Measurements from ENCODE around the gene C10orf67. TPM values are rescaled to one million over a fixed set of nuclear protein-coding genes. Genes with fewer than 3 reads are reported as not detected.

C10orf67 gene
- total RNA-seq, 4 donors from 2014 or later = 0.09 TPM; not detected in 3

GRCh38 chr10:23171232-23171876, 173.2 kb downstream of the C10orf67 start:
- peaks cover 43 to 55% (median 51%) of the 10 kb centered on the region in 3 donors for H3K27me3 ChIP-seq
- H3K36me3 ChIP-seq = no peaks in the 10 kb centered on the region
- H3K9me3 ChIP-seq = no peaks in the 10 kb centered on the region
- H3K27ac ChIP-seq = no peak overlapping the region
- H3K4me3 ChIP-seq = no peak overlapping the region
- TF ChIP-seq POLR2A (IDR thresholded peaks at IDR 0.05) (no peak), CTCF (IDR thresholded peaks at IDR 0.05 in 4 of 5, conservative IDR thresholded peaks at IDR 0.05 in 1 of 5) (no peak)
- in situ Hi-C loops (cut with MboI; ENCODE audit: low sequenced_read_pairs in 4 of 4) = loop anchor here in 1 of 4 donors (25.0 kb wide), 1 partner anchor 1391 kb away; no protein-coding TSS in a partner anchor
- H3K4me1 ChIP-seq = peaks cover 0 to 17% of the 10 kb centered on the region in 2 donors
- intact Hi-C loops (cut with DNase I; ENCODE audit: low total_unique reads) = no loop called here
- ATAC-seq (no peak), DNase-seq (no peak)

GRCh38 chr10:23158370-23158769, 186.2 kb downstream of the C10orf67 start:
- intact Hi-C loops (cut with DNase I; ENCODE audit: low total_unique reads) (loop anchor here (2.0 kb wide), 1 partner anchor 544 kb away; no protein-coding TSS in a partner anchor), in situ Hi-C loops (cut with MboI; ENCODE audit: low sequenced_read_pairs in 4 of 4) (loop anchor here in 1 of 4 donors (25.0 kb wide), 1 partner anchor 1404 kb away; no protein-coding TSS in a partner anchor)
- TF ChIP-seq CTCF (IDR thresholded peaks at IDR 0.05 in 4 of 5, conservative IDR thresholded peaks at IDR 0.05 in 1 of 5) (peak; percentile 31 to 77 (median 61)), POLR2A (IDR thresholded peaks at IDR 0.05) (no peak)
- H3K27ac ChIP-seq = no peak overlapping the region
- H3K4me1 ChIP-seq = no peaks in the 10 kb centered on the region
- H3K27me3 ChIP-seq = peaks cover 0 to 5% (median 0%) of the 10 kb centered on the region in 3 donors
- ATAC-seq = peak; percentile 50 to 60
- H3K9me3 ChIP-seq = no peaks in the 10 kb centered on the region
- H3K4me3 ChIP-seq = no peak overlapping the region
- no peaks in the 10 kb centered on the region for H3K36me3 ChIP-seq
- DNase-seq = no peak

- ATAC-seq (no peak), DNase-seq (no peak)
- Histone ChIP-seq H3K27ac (no peak overlapping the region), H3K4me3 (no peak overlapping the region), H3K27me3 (peaks cover 0 to 5% (median 0%) of the 10 kb centered on the region in 3 donors), H3K9me3 (no peaks in the 10 kb centered on the region), H3K36me3 (no peaks in the 10 kb centered on the region), H3K4me1 (no peaks in the 10 kb centered on the region)
- TF ChIP-seq POLR2A (IDR thresholded peaks at IDR 0.05) = no peak
- in situ Hi-C loops (cut with MboI; ENCODE audit: low sequenced_read_pairs in 4 of 4) (loop anchor here in 1 of 4 donors (25.0 kb wide), 1 partner anchor 1404 kb away; no protein-coding TSS in a partner anchor), intact Hi-C loops (cut with DNase I; ENCODE audit: low total_unique reads) (loop anchor here (2.0 kb wide), 1 partner anchor 545 kb away; no protein-coding TSS in a partner anchor)
These were observed 186.8 kb downstream of the C10orf67 start for GRCh38 chr10:23157691-23158369.

- in situ Hi-C loops (cut with MboI; ENCODE audit: low sequenced_read_pairs in 4 of 4) (loop anchor here in 1 of 4 donors (25.0 kb wide), 1 partner anchor 1405 kb away; no protein-coding TSS in a partner anchor), intact Hi-C loops (cut with DNase I; ENCODE audit: low total_unique reads) (no loop called here)
- no peaks in the 10 kb centered on the region for H3K4me1 ChIP-seq
- H3K27ac ChIP-seq = no peak overlapping the region
- no peak for DNase-seq
- H3K27me3 ChIP-seq = peaks cover 0 to 5% (median 0%) of the 10 kb centered on the region in 3 donors
- no peak for ATAC-seq
- H3K36me3 ChIP-seq = no peaks in the 10 kb centered on the region
- H3K4me3 ChIP-seq = no peak overlapping the region
- no peak for TF ChIP-seq POLR2A (IDR thresholded peaks at IDR 0.05)
- TF ChIP-seq CTCF (IDR thresholded peaks at IDR 0.05 in 4 of 5, conservative IDR thresholded peaks at IDR 0.05 in 1 of 5) = no peak
- H3K9me3 ChIP-seq = no peaks in the 10 kb centered on the region
These were observed 187.3 kb downstream of the C10orf67 start for GRCh38 chr10:23157239-23157681.
